Measurements from ENCODE around the gene SLC17A2.

SLC17A2 gene

DNA sequence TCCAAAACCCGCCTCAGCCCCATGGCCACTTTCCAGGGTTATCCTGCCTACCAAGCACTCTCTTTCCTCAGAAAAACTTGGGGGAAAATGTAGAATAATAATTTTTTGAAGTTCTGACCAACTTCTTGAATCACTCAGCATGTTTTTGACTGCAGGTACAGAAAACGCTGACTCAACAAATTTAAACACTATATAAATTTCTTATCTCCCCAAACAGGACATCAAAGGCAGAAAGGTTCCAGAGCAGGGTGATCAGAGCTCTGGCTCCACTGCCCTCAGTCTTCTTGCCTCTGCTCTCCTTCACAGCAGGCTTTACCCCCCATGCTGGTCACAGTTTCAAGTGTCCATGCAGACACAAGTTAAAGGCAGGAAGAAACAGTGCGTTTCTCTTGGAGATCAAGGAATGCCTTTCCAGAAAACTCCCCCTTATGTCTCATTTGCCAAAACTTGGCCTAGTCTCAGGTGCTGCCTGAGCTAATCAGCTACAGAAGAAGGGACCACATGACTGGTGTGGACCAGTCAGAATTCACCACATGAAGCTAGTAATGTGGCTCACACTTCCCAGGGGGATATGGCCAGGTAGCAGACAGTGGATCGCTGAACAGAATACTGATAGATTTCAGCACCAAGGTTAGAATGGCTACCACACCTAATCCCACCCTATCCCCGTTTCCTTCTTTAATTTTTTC lies 32.1 kb downstream of the SLC17A2 start:
- ChIA-PET CTCF (interaction anchor here (1.9 to 2.4 kb wide), 2 partner anchors 8 to 105 kb away, joined by 5 to 11 read pairs; no protein-coding TSS in a partner anchor), POLR2A (no interaction called here)
- Histone ChIP-seq H3K9me3 (ENCODE audit: control insufficient read depth, insufficient read depth, low read depth, low read length) (no peaks in the 10 kb centered on the region), H3K4me3 (ENCODE audit: low read depth, low read length) (no peak overlapping the region), H3K27ac (ENCODE audit: extremely low read depth, low read depth, low read length) (no peak overlapping the region), H3K4me1 (ENCODE audit: control insufficient read depth, insufficient read depth, low read length) (no peaks in the 10 kb centered on the region), H3K36me3 (ENCODE audit: control insufficient read depth in 2 of 2, insufficient read depth in 1 of 2, low read length in 2 of 2) (no peaks in the 10 kb centered on the region)
- TF ChIP-seq, protein P1, sequence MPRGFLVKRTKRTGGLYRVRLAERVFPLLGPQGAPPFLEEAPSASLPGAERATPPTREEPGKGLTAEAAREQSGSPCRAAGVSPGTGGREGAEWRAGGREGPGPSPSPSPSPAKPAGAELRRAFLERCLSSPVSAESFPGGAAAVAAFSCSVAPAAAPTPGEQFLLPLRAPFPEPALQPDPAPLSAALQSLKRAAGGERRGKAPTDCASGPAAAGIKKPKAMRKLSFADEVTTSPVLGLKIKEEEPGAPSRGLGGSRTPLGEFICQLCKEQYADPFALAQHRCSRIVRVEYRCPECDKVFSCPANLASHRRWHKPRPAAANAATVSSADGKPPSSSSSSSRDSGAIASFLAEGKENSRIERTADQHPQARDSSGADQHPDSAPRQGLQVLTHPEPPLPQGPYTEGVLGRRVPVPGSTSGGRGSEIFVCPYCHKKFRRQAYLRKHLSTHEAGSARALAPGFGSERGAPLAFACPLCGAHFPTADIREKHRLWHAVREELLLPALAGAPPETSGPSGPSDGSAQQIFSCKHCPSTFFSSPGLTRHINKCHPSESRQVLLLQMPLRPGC (tag by site-specific recombination; IDR thresholded peaks at IDR 0.05): no peak
- TF ChIP-seq ZNF560 (tag by site-specific recombination; IDR thresholded peaks at IDR 0.05; ENCODE audit: borderline replicate concordance): no peak
- no peak for TF ChIP-seq ZNF571 (tag by site-specific recombination; IDR thresholded peaks at IDR 0.05)
- no peak for TF ChIP-seq ZNF510 (tag by site-specific recombination; IDR thresholded peaks at IDR 0.05; ENCODE audit: insufficient replicate concordance)
- no peak for TF ChIP-seq SP7 (tag by site-specific recombination; IDR thresholded peaks at IDR 0.05)
- TF ChIP-seq ZBTB17 (tag by site-specific recombination; IDR thresholded peaks at IDR 0.05): no peak
- TF ChIP-seq ZNF585B (tag by site-specific recombination; IDR thresholded peaks at IDR 0.05): no peak
- TF ChIP-seq BCL11A (tag by site-specific recombination; IDR thresholded peaks at IDR 0.05; ENCODE audit: low read depth): no peak
- TF ChIP-seq ZNF48 (tag by site-specific recombination; IDR thresholded peaks at IDR 0.05): no peak
- no peak for TF ChIP-seq ZNF449 (tag by site-specific recombination; IDR thresholded peaks at IDR 0.05)
- TF ChIP-seq HOXD13 (CRISPR knock-in tag; IDR thresholded peaks at IDR 0.05; ENCODE audit: borderline replicate concordance): no peak
- TF ChIP-seq ZNF266 (tag by site-specific recombination; IDR thresholded peaks at IDR 0.05; ENCODE audit: low read depth): no peak

- ChIA-PET CTCF (interaction anchor here (0.5 to 2.7 kb wide), 7 partner anchors 16 to 618 kb away, joined by 3 to 8 read pairs (median 4); no protein-coding TSS in a partner anchor), POLR2A (no interaction called here)
- no peak overlapping the region for H3K27ac ChIP-seq (ENCODE audit: extremely low read depth, low read depth, low read length)
- H3K4me3 ChIP-seq (ENCODE audit: low read depth, low read length): no peak overlapping the region
- no peaks in the 10 kb centered on the region for H3K4me1 ChIP-seq (ENCODE audit: control insufficient read depth, insufficient read depth, low read length)
- H3K9me3 ChIP-seq (ENCODE audit: control insufficient read depth, insufficient read depth, low read depth, low read length): no peaks in the 10 kb centered on the region
- no peaks in the 10 kb centered on the region for H3K36me3 ChIP-seq (ENCODE audit: control insufficient read depth in 2 of 2, insufficient read depth in 1 of 2, low read length in 2 of 2)
- TF ChIP-seq, protein P2, sequence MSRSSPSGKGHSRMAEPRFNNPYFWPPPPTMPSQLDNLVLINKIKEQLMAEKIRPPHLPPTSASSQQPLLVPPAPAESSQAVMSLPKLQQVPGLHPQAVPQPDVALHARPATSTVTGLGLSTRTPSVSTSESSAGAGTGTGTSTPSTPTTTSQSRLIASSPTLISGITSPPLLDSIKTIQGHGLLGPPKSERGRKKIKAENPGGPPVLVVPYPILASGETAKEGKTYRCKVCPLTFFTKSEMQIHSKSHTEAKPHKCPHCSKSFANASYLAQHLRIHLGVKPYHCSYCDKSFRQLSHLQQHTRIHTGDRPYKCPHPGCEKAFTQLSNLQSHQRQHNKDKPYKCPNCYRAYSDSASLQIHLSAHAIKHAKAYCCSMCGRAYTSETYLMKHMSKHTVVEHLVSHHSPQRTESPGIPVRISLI (tag by site-specific recombination; IDR thresholded peaks at IDR 0.05): no peak
- TF ChIP-seq ZNF16 (tag by site-specific recombination; IDR thresholded peaks at IDR 0.05; ENCODE audit: low read depth) (no peak), ZNF514 (tag by site-specific recombination; IDR thresholded peaks at IDR 0.05) (no peak), ZNF791 (tag by site-specific recombination; IDR thresholded peaks at IDR 0.05) (no peak), YY1 (tag by site-specific recombination; IDR thresholded peaks at IDR 0.05) (no peak), ZNF629 (tag by site-specific recombination; IDR thresholded peaks at IDR 0.05) (no peak), ZNF221 (tag by site-specific recombination; IDR thresholded peaks at IDR 0.05; ENCODE audit: borderline replicate concordance) (no peak), ZNF555 (tag by site-specific recombination; conservative IDR thresholded peaks at IDR 0.05) (no peak), ZNF529 (tag by site-specific recombination; IDR thresholded peaks at IDR 0.05; ENCODE audit: insufficient replicate concordance) (no peak), ZNF398 (tag by site-specific recombination; IDR thresholded peaks at IDR 0.05) (no peak)
- TF ChIP-seq, protein P3, sequence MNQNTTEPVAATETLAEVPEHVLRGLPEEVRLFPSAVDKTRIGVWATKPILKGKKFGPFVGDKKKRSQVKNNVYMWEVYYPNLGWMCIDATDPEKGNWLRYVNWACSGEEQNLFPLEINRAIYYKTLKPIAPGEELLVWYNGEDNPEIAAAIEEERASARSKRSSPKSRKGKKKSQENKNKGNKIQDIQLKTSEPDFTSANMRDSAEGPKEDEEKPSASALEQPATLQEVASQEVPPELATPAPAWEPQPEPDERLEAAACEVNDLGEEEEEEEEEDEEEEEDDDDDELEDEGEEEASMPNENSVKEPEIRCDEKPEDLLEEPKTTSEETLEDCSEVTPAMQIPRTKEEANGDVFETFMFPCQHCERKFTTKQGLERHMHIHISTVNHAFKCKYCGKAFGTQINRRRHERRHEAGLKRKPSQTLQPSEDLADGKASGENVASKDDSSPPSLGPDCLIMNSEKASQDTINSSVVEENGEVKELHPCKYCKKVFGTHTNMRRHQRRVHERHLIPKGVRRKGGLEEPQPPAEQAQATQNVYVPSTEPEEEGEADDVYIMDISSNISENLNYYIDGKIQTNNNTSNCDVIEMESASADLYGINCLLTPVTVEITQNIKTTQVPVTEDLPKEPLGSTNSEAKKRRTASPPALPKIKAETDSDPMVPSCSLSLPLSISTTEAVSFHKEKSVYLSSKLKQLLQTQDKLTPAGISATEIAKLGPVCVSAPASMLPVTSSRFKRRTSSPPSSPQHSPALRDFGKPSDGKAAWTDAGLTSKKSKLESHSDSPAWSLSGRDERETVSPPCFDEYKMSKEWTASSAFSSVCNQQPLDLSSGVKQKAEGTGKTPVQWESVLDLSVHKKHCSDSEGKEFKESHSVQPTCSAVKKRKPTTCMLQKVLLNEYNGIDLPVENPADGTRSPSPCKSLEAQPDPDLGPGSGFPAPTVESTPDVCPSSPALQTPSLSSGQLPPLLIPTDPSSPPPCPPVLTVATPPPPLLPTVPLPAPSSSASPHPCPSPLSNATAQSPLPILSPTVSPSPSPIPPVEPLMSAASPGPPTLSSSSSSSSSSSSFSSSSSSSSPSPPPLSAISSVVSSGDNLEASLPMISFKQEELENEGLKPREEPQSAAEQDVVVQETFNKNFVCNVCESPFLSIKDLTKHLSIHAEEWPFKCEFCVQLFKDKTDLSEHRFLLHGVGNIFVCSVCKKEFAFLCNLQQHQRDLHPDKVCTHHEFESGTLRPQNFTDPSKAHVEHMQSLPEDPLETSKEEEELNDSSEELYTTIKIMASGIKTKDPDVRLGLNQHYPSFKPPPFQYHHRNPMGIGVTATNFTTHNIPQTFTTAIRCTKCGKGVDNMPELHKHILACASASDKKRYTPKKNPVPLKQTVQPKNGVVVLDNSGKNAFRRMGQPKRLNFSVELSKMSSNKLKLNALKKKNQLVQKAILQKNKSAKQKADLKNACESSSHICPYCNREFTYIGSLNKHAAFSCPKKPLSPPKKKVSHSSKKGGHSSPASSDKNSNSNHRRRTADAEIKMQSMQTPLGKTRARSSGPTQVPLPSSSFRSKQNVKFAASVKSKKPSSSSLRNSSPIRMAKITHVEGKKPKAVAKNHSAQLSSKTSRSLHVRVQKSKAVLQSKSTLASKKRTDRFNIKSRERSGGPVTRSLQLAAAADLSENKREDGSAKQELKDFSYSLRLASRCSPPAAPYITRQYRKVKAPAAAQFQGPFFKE (tag by site-specific recombination; IDR thresholded peaks at IDR 0.05; ENCODE audit: borderline replicate concordance): no peak
Measured at GRCh38 chr6:25896252-25896651, 34.2 kb downstream of the SLC17A2 start.
